HCT116 (cell line): ENCODE results near the gene MDH2. TPM values are rescaled to one million over a fixed set of nuclear protein-coding genes. Genes with fewer than 3 reads are reported as not detected.

Experiments used
- ATAC-seq: fragments of 200-7000 bp; cut with Tn5 transposase; 2 replicates; pipeline ENCODE4 v1.9.1; 2020; ENCODE audit warnings: mild to moderate bottlenecking, moderate library complexity
- BruUV-seq: library from RNA; stranded (reverse); fragments of 400-500 nt; replicated peaks from 2 replicates; lab custom pipeline; 2021; lab: Mats Ljungman, UMichigan
- CTCF ChIA-PET: fragments of 300-600 bp; sonication (Branson Sonifier 250); formaldehyde crosslinking; loops from one replicate; lab custom pipeline; 2021; ENCODE audit warnings: antibody characterized with exemption; lab: Charles Lee
- POLR2A ChIA-PET: fragments of 300-600, 350-600 bp; sonication (Branson Sonifier 250); formaldehyde crosslinking; loops from one replicate; lab custom pipeline; 2021; ENCODE audit warnings: antibody characterized with exemption; lab: Charles Lee
- RAD21 ChIA-PET, 2 experiments: fragments of 300-600 bp; sonication (Branson Sonifier 250); formaldehyde crosslinking; loops; one replicate each; lab custom pipeline; 2023; ENCODE audit warnings: low total read pairs in 2 of 2; ENCODE audit not compliant: uncharacterized antibody in 2 of 2, unreplicated experiment in 2 of 2, low non-redundant PET in 1 of 2; lab: Charles Lee
- DNase-seq: peaks from one replicate; pipeline ENCODE4 v3.0.0-alpha.2; 2010; ENCODE audit warnings: low read depth, low spot score
- H2AFZ ChIP-seq: fragments of 200-600 bp; shearing (Covaris generic), sonication (generic); 2 replicates; pipeline ENCODE4 v1.6.1; 2017; ENCODE audit warnings: low read depth, mixed run types, mixed read lengths, antibody characterized with exemption, low read length; ENCODE audit not compliant: poor library complexity, severe bottlenecking
- H3K27ac ChIP-seq: 2 replicates; pipeline ENCODE4 v1.5.1; 2012; ENCODE audit warnings: low read depth, low read length
- H3K27me3 ChIP-seq: fragments of 200-600 bp; sonication (generic); 2 replicates; pipeline ENCODE4 v1.6.1; 2016; ENCODE audit warnings: mixed run types, low read length, mixed read lengths; ENCODE audit not compliant: insufficient read depth
- H3K36me3 ChIP-seq, 2 experiments: fragments of 200-500 bp in 1 of 2; fragments of 200-600 bp in 1 of 2; sonication (Bioruptor generic) in 1 of 2; sonication (generic) in 1 of 2; 2 replicates each; pipeline versions ENCODE4 v1.5.1 to v1.6.1; 2014 to 2016; ENCODE audit warnings: low read length in 2 of 2, inconsistent platforms in 1 of 2, mixed read lengths in 1 of 2, mixed run types in 1 of 2; ENCODE audit not compliant: insufficient read depth in 2 of 2, control insufficient read depth in 1 of 2
- H3K4me1 ChIP-seq, 2 experiments: fragments of 200-600 bp in 1 of 2; sonication (generic) in 1 of 2; 2 replicates each; pipeline versions ENCODE4 v1.5.1 to v1.6.1; 2012 to 2017; ENCODE audit warnings: low read length in 2 of 2, inconsistent platforms in 1 of 2, mild to moderate bottlenecking in 1 of 2, mixed read lengths in 1 of 2, mixed run types in 1 of 2, moderate library complexity in 1 of 2; ENCODE audit not compliant: insufficient read depth in 2 of 2, control insufficient read depth in 1 of 2
- H3K4me2 ChIP-seq: fragments of 200-600 bp; sonication (generic); 2 replicates; pipeline ENCODE4 v1.6.1; 2017; ENCODE audit warnings: mixed run types, low read length, mixed read lengths
- H3K4me3 ChIP-seq, 2 experiments: fragments of 200-600 bp in 1 of 2; sonication (generic) in 1 of 2; replicated peaks in 1 of 2; 2 replicates each; pipeline ENCODE4 v1.5.1; 2011 to 2016; ENCODE audit warnings: low read length in 2 of 2, control low read depth in 1 of 2, low read depth in 1 of 2, mild to moderate bottlenecking in 1 of 2, mixed read lengths in 1 of 2, mixed run types in 1 of 2
- H3K79me2 ChIP-seq: fragments of 200-600 bp; sonication (generic); 2 replicates; pipeline ENCODE4 v1.6.1; 2017; ENCODE audit warnings: mild to moderate bottlenecking, mixed run types, low read length, moderate library complexity, mixed read lengths; ENCODE audit not compliant: insufficient read depth
- H3K9ac ChIP-seq: fragments of 200-600 bp; sonication (generic); 2 replicates; pipeline ENCODE4 v1.6.1; 2016; ENCODE audit warnings: low read length, mixed read lengths
- H3K9me2 ChIP-seq: fragments of 200-600 bp; sonication (generic), shearing (Covaris generic); 2 replicates; pipeline ENCODE4 v1.6.1; 2017; ENCODE audit warnings: mixed run types, mild to moderate bottlenecking, moderate library complexity; ENCODE audit not compliant: insufficient read depth
- H3K9me3 ChIP-seq, 2 experiments: fragments of 200-500 bp in 1 of 2; fragments of 200-600 bp in 1 of 2; sonication (Bioruptor generic) in 1 of 2; sonication (generic) in 1 of 2; 2 replicates each; pipeline ENCODE4 v1.6.1; 2014 to 2017; ENCODE audit warnings: low read length in 2 of 2, mixed read lengths in 2 of 2, inconsistent platforms in 1 of 2, low read depth in 1 of 2, mild to moderate bottlenecking in 1 of 2, mixed run types in 1 of 2, moderate library complexity in 1 of 2; ENCODE audit not compliant: control insufficient read depth in 1 of 2, insufficient read depth in 1 of 2
- H4K20me1 ChIP-seq: fragments of 200-600 bp; sonication (generic), shearing (Covaris generic); 2 replicates; pipeline ENCODE4 v1.6.1; 2017; ENCODE audit warnings: mixed run types, mild to moderate bottlenecking, moderate library complexity; ENCODE audit not compliant: insufficient read depth
- ATF3 ChIP-seq: IDR thresholded peaks from 2 replicates; pipeline ENCODE4 v1.6.1; 2012
- CBX3 ChIP-seq: IDR thresholded peaks from 2 replicates; pipeline ENCODE4 v1.6.1; 2012; ENCODE audit warnings: low read depth
- CEBPB ChIP-seq: IDR thresholded peaks from 2 replicates; pipeline ENCODE4 v1.6.1; 2012; ENCODE audit warnings: low read depth
- CTCF ChIP-seq, 3 experiments: fragments of 200-600 bp in 1 of 3; sonication (generic) in 1 of 3; IDR thresholded peaks in 2 of 3; conservative IDR thresholded peaks in 1 of 3; 2 replicates each; pipeline ENCODE4 v1.5.1; 2012 to 2017; ENCODE audit warnings: low read depth in 2 of 3, low read length in 2 of 3, antibody characterized with exemption in 1 of 3, borderline replicate concordance in 1 of 3, control low read depth in 1 of 3, mild to moderate bottlenecking in 1 of 3, mixed read lengths in 1 of 3, mixed run types in 1 of 3, moderate library complexity in 1 of 3; ENCODE audit not compliant: insufficient read depth in 1 of 3
- EGR1 ChIP-seq: IDR thresholded peaks from 2 replicates; pipeline ENCODE4 v1.6.1; 2012; ENCODE audit warnings: low read depth
- ELF1 ChIP-seq: IDR thresholded peaks from 2 replicates; pipeline ENCODE4 v1.6.1; 2012; ENCODE audit warnings: low read depth, borderline replicate concordance
- EZH2 ChIP-seq: fragments of 200-600 bp; sonication (generic); IDR thresholded peaks from 2 replicates; pipeline ENCODE4 v1.6.1; 2017; ENCODE audit warnings: antibody characterized with exemption, mixed run types
- EZH2phosphoT487 ChIP-seq: fragments of 200-600 bp; IDR thresholded peaks from 2 replicates; pipeline ENCODE4 v1.6.1; 2018; ENCODE audit warnings: antibody characterized with exemption, borderline replicate concordance
- FOSL1 ChIP-seq: IDR thresholded peaks from 2 replicates; pipeline ENCODE4 v1.6.1; 2012; ENCODE audit warnings: low read depth
- POLR2A ChIP-seq: IDR thresholded peaks from 2 replicates; pipeline ENCODE4 v1.7.0; 2011; ENCODE audit warnings: borderline replicate concordance; ENCODE audit not compliant: insufficient read depth, insufficient read length; ENCODE audit errors: extremely low read depth
- POLR2AphosphoS5 ChIP-seq: IDR thresholded peaks from 2 replicates; pipeline ENCODE4 v1.6.1; 2011; ENCODE audit warnings: mild to moderate bottlenecking, low read depth, low read length, moderate library complexity
- RAD21 ChIP-seq: IDR thresholded peaks from 2 replicates; pipeline ENCODE4 v1.6.1; 2012; ENCODE audit warnings: low read depth, mild to moderate bottlenecking
- REST ChIP-seq: IDR thresholded peaks from 2 replicates; pipeline ENCODE4 v1.6.1; 2012; ENCODE audit warnings: low read depth
- SIN3A ChIP-seq: IDR thresholded peaks from 2 replicates; pipeline ENCODE4 v1.6.1; 2012; ENCODE audit warnings: low read depth
- SP1 ChIP-seq: IDR thresholded peaks from 2 replicates; pipeline ENCODE4 v1.6.1; 2012; ENCODE audit warnings: low read depth
- SRF ChIP-seq: IDR thresholded peaks from 2 replicates; pipeline ENCODE4 v1.6.1; 2012; ENCODE audit warnings: low read depth
- TCF7L2 ChIP-seq: IDR thresholded peaks from 2 replicates; pipeline ENCODE4 v1.7.0; 2011; ENCODE audit warnings: borderline replicate concordance, inconsistent platforms; ENCODE audit not compliant: insufficient read depth, insufficient read length; ENCODE audit errors: extremely low read depth
- ZBTB33 ChIP-seq: IDR thresholded peaks from 2 replicates; pipeline ENCODE4 v1.6.1; 2011; ENCODE audit warnings: mild to moderate bottlenecking, low read length, moderate library complexity; ENCODE audit not compliant: insufficient replicate concordance; ENCODE audit errors: extremely low read depth
- ZFX ChIP-seq: fragments of 450-650 bp; IDR thresholded peaks from 2 replicates; pipeline ENCODE4 v1.6.1; 2017
- ZNF274 ChIP-seq: fragments of 200-500 bp; sonication (Bioruptor generic); IDR thresholded peaks from 2 replicates; pipeline ENCODE4 v1.6.1; 2014; ENCODE audit warnings: mild to moderate bottlenecking, low read depth, low read length, inconsistent platforms
- intact Hi-C: fragments of 100-400 bp; cut with micrococcal nuclease; formaldehyde crosslinking; loops from 2 replicates; pipeline ENCODE4 v1.10.0; 2022
- total RNA-seq: library from RNA; stranded (reverse); gene quantifications from one replicate; pipeline ENCODE4 v1.2.1, GENCODE V29; 2021; ENCODE audit not compliant: unreplicated experiment

The MDH2 gene
- total RNA-seq, 1 experiment from 2014 or later, result 357 TPM

- DNase-seq, result no peak
- ATAC-seq, result no peak
- H3K27ac ChIP-seq, result no peak overlapping the region
- peaks cover 98% of the 10 kb centered on the region for H3K79me2 ChIP-seq
- H3K4me2 ChIP-seq, result no peak overlapping the region
- H3K27me3 ChIP-seq, result no peaks in the 10 kb centered on the region
- H3K9ac ChIP-seq, result no peak overlapping the region
- no peak overlapping the region for H2AFZ ChIP-seq
- no peaks in the 10 kb centered on the region for H3K9me3 ChIP-seq
- POLR2A ChIA-PET, result no interaction called here
- BruUV-seq, result no TSS peak
- TF ChIP-seq ELF1 (no peak), RAD21 (no peak), TCF7L2 (no peak), EZH2phosphoT487 (no peak), FOSL1 (no peak), ZNF274 (no peak), POLR2A (no peak), ZBTB33 (no peak), CBX3 (no peak), EZH2 (no peak), REST (no peak), CTCF (IDR thresholded peaks at IDR 0.05 in 2 of 3, conservative IDR thresholded peaks at IDR 0.05 in 1 of 3; ENCODE audit: borderline replicate concordance in 1 of 3, insufficient read depth in 1 of 3, low read depth in 2 of 3, low read length in 2 of 3) (no peak), ATF3 (no peak), SP1 (no peak), SIN3A (no peak), EGR1 (no peak), POLR2AphosphoS5 (no peak), CEBPB (no peak), ZFX (no peak), SRF (no peak)
- no peaks in the 10 kb centered on the region for H3K9me2 ChIP-seq
- peaks cover 5 to 12% of the 10 kb centered on the region in 2 experiments for H3K4me1 ChIP-seq
- H3K4me3 ChIP-seq, result no peak overlapping the region
- CTCF ChIA-PET, result interaction anchor here (1.7 kb wide), 1 partner anchor 19 kb away, joined by 4 read pairs; no protein-coding TSS in a partner anchor
- H4K20me1 ChIP-seq, result no peaks in the 10 kb centered on the region
- H3K36me3 ChIP-seq, result peaks cover 7 to 29% of the 10 kb centered on the region in 2 experiments; a peak in 2 of 4 replicates
- intact Hi-C loops, result no loop called here
- RAD21 ChIA-PET, result no interaction called here
Observed at GRCh38 chr7:76050545-76050944, 2.6 kb downstream of the MDH2 start.
